Measurements from ENCODE around the gene SLC5A1. TPM values are rescaled to one million over a fixed set of nuclear protein-coding genes. Genes with fewer than 3 reads are reported as not detected.

SLC5A1 gene
- total and polyA plus RNA-seq, 2 of the 8 experiments (the other 6 are each of a cell fraction or from before 2014, with no cell fraction given), result 0.06 TPM; not detected in 1

DNA sequence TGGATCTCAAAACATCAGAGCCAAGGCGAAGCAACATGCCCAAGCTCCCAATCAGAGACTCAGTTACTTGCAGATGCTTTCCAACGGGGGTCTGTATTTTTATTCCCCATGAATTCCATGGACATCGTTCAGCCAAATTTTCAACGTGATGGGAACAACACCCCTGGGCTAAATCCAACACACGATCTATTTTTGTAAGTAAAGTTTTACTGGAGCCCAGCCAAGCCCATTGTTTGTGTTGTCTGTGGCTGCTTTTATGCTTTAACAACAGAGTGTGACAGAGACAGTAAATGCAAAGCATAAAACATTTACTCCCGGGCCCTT is 33.7 kb downstream of the SLC5A1 start:
- Histone ChIP-seq H2BK5ac (ENCODE audit: low read depth, low read length) (no peak overlapping the region), H3K4me1 (replicated peaks in 1 of 4; ENCODE audit: control insufficient read depth in 3 of 4, insufficient read depth in 4 of 4, low read length in 3 of 4) (no peaks in the 10 kb centered on the region), H2BK12ac (ENCODE audit: low read depth, low read length) (no peak overlapping the region), H3K79me1 (ENCODE audit: low read depth, low read length) (no peaks in the 10 kb centered on the region), H3K9me3 (ENCODE audit: insufficient read depth in 2 of 2, low read depth in 1 of 2, low read length in 1 of 2) (no peaks in the 10 kb centered on the region), H3K79me2 (ENCODE audit: control insufficient read depth in 1 of 2, insufficient read depth in 2 of 2, low read length in 2 of 2) (no peaks in the 10 kb centered on the region), H4K5ac (ENCODE audit: insufficient read length, low read depth, low read length) (no peak overlapping the region), H3K4me3 (ENCODE audit: extremely low read depth in 1 of 4, insufficient read depth in 2 of 4, low read depth in 3 of 4, low read length in 4 of 4) (no peak overlapping the region), H3K36me3 (ENCODE audit: control insufficient read depth in 2 of 4, insufficient read depth in 4 of 4, low read length in 3 of 4) (no peaks in the 10 kb centered on the region), H3K27me3 (replicated peaks in 1 of 4; ENCODE audit: control insufficient read depth in 3 of 4, extremely low read depth in 1 of 4, insufficient read depth in 3 of 4, low read length in 3 of 4) (peaks cover 0 to 2% (median 0%) of the 10 kb centered on the region in 4 experiments; a peak in 1 of 7 replicates), H3K56ac (replicated peaks; ENCODE audit: insufficient read length, low read depth, low read length) (no peak overlapping the region), H3K14ac (ENCODE audit: insufficient read length) (no peak overlapping the region), H4K20me1 (replicated peaks in 1 of 2; ENCODE audit: control insufficient read depth in 1 of 2, insufficient read depth in 2 of 2, low read length in 2 of 2) (peaks cover 0 to 1% of the 10 kb centered on the region in 2 experiments), H3K4me2 (ENCODE audit: insufficient read depth in 1 of 2, low read depth in 2 of 2, low read length in 2 of 2) (no peak overlapping the region), H4K91ac (replicated peaks; ENCODE audit: insufficient read length, low read length) (no peak overlapping the region), H2AFZ (ENCODE audit: low read length) (no peak overlapping the region), H3K23ac (ENCODE audit: insufficient read length) (no peak overlapping the region), H3K4ac (replicated peaks; ENCODE audit: insufficient read length, low read depth, low read length) (no peak overlapping the region), H3K27ac (ENCODE audit: low read depth, low read length) (no peak overlapping the region), H2BK120ac (replicated peaks; ENCODE audit: low read depth, low read length) (no peak overlapping the region), H3K23me2 (ENCODE audit: low read depth, low read length) (no peaks in the 10 kb centered on the region), H3K9ac (replicated peaks in 1 of 4; ENCODE audit: extremely low read depth in 1 of 4, low read depth in 3 of 4, low read length in 3 of 4) (no peak overlapping the region), H2AK5ac (ENCODE audit: low read depth, low read length) (no peak overlapping the region), H2BK20ac (ENCODE audit: low read length) (no peak overlapping the region), H2BK15ac (ENCODE audit: low read length) (no peak overlapping the region), H4K8ac (ENCODE audit: extremely low read depth, insufficient read depth, low read length) (no peak overlapping the region), H3K18ac (ENCODE audit: extremely low read depth, low read length) (no peak overlapping the region)
- ChIA-PET POLR2A (ENCODE audit: partially characterized antibody) (no interaction called here), CTCF (ENCODE audit: partially characterized antibody) (interaction anchor here (0.9 to 4.6 kb wide), 4 partner anchors 16 to 106 kb away, joined by 3 to 18 read pairs (median 5); no protein-coding TSS in a partner anchor)
- 74% methylated on average over 6 of the region's 6 CpGs; no CpG with 5 or more reads in 1 of the 2 experiments for WGBS, 2 experiments (ENCODE audit: extremely low coverage in 1 of 2, insufficient coverage in 1 of 2, insufficient read length in 1 of 2, insufficient replicate concordance in 2 of 2, low coverage in 1 of 2, low lambda C conversion rate in 2 of 2, missing lambda C conversion rate in 1 of 2)
- no peak for DNase-seq (ENCODE audit: low read depth in 1 of 2, low spot score in 2 of 2)
- no peak for FAIRE-seq
- no peak for TF ChIP-seq NANOG (IDR thresholded peaks at IDR 0.05; ENCODE audit: insufficient read depth, low read depth, low read length, poor library complexity, severe bottlenecking)
- TF ChIP-seq CTBP2 (IDR thresholded peaks at IDR 0.05; ENCODE audit: borderline replicate concordance, insufficient read depth, insufficient read length, low read length), result no peak
- TF ChIP-seq HDAC2 (IDR thresholded peaks at IDR 0.05; ENCODE audit: borderline replicate concordance in 1 of 2, low read depth in 2 of 2, low read length in 2 of 2), result no peak
- no peak for TF ChIP-seq BRCA1 (IDR thresholded peaks at IDR 0.05; ENCODE audit: low read depth, low read length)
- no peak for TF ChIP-seq CEBPB (IDR thresholded peaks at IDR 0.05; ENCODE audit: low read depth, low read length)
- no peak for TF ChIP-seq JUN (IDR thresholded peaks at IDR 0.05; ENCODE audit: low read depth, low read length)
- TF ChIP-seq POLR2A (IDR thresholded peaks at IDR 0.05; ENCODE audit: control extremely low read depth in 1 of 2, low read depth in 2 of 2, low read length in 2 of 2), result no peak

All from H1 (cell line).